NCI-H2227 treated with DMSO at 0.1 percent for 48 hours (cell line): ENCODE data around the gene TCL1B.
"Not testable (repeated sequence)": the region's sequence is repeated elsewhere in the genome, so short reads cannot be mapped to it uniquely, and the experiment has no call there.

ENCODE experiments used
- DNase-seq: peaks from one replicate; lab custom pipeline; 2025; lab: John Stamatoyannopoulos, UW

TCL1B gene

GRCh38 chr14:95685978-95686922 is at the start of gene TCL1B:
TCL1B (plus strand) TSS chr14:95686426; CDS start chr14:95686468, 42 bp downstream.
- no peak for DNase-seq

GRCh38 chr14:95644981-95645380 is 41.2 kb upstream of the TCL1B start:
- DNase-seq: no peak

DNA sequence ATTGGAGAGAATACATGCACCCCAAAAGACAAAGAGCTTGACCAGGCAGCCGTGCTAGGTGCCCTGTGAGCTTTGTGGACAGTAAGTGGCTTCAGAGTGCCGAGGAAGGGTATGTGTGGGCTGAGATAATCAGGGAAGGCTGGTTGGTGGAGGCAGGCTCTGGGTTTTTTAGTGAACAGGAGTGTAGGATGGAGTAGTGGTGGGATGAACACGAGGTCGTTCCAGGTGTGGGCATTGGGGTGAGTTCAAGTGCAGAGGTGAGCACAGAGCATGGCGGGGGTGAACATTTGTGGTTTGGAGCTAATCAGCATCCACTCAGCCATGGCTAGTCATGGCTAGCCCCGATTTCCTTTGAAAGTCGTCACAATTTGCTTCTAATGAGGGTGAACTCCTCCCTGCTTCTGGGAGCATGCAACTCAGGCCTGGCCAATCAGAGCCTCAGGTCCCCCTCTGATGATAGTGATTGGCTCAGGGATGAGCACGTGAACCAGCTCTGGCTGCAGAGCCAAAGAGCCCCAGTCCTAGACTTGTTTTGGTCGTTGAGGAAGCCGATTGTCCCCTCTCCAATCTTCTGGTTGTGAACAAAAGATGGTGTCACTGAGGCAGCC is 40.7 kb upstream of the TCL1B start:
- DNase-seq: no peak

GRCh38 chr14:95647926-95648325 is 38.3 kb upstream of the TCL1B start:
- DNase-seq: no peak

DNA sequence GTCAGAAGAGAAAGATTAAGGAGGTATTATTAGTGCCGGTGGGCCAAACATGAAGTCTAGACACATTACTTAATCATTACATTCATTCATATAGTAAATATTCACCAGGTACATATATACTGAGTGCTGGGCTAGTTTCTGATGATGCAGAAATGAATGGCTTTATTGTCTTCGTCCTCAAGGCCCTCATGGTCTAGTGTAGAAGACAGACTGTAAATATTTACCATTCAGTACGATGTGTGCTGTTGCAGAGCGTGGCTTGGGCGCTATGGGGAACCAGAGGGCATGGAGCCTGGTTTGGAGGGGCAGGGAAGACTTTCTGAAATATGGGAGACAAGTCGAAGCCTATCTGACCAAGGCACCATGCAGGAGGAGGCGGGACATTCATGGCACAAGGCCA is 37.0 kb upstream of the TCL1B start:
- no peak for DNase-seq

DNA sequence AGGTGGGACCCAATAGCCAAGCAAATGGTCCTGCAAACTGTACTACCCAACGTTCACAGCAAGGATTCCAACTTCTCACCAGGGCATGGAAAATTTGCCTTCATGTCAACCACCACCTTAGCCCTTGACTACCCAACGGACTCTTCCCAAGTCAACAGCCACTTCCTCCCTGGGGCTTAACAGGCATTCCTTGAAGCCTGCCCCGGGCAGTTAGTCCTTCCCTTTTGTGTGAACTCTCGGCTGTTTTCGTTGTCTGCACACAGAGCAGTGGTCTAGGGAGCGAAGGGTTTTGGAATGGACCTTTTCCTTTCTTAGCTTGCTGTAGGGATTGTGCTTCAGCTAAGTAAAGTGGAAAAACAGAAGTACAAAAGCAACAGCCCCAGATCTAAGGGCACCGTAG is 35.2 kb upstream of the TCL1B start:
- DNase-seq: no peak

- DNase-seq: no peak
These were observed 34.2 kb upstream of the TCL1B start for GRCh38 chr14:95651821-95652583.

GRCh38 chr14:95652690-95653089 is 33.5 kb upstream of the TCL1B start:
- DNase-seq: no peak

GRCh38 chr14:95655461-95655860 is 30.8 kb upstream of the TCL1B start:
- no peak for DNase-seq

DNA sequence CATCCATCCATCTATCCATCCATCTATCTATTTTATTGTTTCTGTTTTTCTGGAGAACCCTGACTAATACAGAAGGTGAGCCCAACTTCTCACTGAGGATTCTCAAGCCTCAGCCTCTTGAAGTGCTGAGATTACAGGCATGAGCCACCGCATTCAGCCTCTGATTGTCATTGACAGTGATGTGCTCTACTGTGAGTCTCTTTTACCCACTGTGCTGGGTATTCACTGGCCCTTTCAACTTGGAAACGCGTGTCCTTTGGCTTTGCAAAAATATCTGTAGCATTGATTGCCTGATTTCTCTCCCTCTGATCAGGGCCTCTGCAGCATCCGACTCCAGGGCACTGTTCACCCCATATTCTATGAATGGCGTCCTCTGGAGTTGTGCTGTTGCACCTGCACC is 29.6 kb upstream of the TCL1B start:
- DNase-seq: no peak

- DNase-seq: no peak
These were observed 28.8 kb upstream of the TCL1B start for GRCh38 chr14:95657454-95657853.

- DNase-seq: no peak
These were observed 26.8 kb upstream of the TCL1B start for GRCh38 chr14:95659293-95659989.

DNA sequence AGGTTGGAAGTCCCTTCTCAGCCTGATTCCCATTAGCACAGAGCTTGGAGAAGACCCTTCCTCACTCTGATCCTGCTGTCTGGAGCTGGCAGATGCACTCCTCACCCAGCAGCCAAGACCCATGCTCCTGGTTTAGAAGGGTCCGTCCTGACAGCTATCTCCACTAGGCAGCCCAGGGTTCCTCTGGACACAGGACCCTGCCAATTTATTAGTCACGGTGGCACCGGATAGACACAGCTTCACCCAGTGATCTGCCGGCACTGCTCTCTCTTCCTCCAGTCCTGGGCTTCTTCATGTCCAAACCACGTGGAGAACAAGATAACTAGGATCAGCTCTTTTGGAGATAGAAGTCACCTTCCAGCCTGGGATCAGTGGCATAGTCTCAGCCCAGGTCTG is 26.2 kb upstream of the TCL1B start:
- no peak for DNase-seq

DNA sequence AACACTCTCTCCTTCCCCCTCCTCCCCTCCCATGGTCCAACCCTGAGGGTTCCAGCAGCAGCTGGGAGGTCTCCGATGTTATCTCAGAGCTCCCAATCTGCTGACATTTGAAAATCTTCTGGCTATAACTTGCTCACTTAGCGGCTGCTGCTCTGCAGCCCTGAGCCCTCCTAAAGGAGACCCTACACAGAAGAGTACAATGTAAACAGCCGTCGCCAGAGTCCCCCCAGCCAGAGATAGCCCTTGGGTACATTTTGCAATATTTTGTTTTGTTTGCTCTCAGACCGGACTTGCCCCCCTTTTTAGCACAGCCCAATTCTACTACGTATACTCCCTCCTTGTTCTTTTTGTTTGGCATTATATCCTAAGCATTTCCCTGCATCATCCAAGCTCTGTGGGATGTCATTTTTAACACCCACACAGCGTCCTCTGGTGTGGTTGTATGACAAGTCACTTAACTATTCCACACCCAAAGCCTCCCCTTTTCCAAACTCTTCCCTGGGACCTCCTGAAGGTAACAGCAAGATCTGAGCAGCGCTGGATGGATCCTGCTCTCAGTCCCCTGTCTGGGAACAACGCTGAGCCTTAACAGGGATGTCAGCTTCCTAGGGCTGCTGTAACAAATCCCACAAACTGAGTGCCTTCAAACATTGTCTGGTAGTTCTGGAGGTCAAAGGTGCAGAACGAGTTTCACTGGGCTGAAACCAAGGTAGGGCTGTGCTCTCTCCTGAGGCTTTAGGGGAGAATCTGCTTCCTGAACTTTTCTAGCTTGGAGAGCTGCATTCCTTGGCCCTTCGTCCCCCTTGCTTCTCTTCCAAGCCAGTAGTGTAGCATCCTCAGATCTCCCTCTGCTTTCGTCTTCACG is 25.3 kb upstream of the TCL1B start:
- DNase-seq: no peak

DNA sequence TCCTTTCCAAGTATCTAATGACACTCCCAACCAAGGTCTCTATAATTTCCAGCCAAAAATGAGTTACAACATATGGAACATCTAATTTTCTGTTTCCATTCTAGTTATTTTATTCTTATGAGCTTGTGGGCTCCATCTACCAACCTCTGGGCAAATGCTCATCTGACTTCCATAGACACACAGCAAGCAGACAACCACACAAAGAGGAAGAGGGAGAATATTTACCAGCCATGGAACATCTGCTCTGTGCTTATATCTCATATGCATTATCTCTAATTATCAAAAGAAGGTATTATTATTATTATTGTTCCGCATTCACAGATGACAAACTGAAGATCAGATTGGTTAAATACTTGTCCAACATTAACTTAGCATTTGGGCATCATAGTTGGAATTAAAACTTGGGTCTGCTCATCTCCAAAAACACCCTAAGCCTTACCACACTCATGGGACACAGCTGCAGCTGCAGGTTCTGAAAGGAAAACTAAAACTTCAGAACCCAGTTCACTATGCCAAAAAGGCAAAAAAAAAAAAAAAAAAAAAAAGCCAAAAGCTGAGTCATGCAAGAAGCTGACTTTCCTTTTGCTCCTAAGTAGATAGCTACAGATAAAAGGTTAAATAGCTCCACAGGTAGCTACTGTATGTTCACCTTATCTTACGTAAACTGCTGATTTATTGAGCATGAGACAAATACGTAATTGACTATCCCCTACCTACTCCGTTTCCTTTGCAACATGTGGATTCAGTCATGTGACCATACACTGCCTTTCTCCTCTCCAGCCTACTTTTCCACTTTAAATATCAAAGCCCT is 23.6 kb upstream of the TCL1B start:
- DNase-seq: no peak

GRCh38 chr14:95663226-95663797 is 22.9 kb upstream of the TCL1B start:
- no peak for DNase-seq

- DNase-seq: no peak
These were observed 22.2 kb upstream of the TCL1B start for GRCh38 chr14:95664066-95664465.

DNA sequence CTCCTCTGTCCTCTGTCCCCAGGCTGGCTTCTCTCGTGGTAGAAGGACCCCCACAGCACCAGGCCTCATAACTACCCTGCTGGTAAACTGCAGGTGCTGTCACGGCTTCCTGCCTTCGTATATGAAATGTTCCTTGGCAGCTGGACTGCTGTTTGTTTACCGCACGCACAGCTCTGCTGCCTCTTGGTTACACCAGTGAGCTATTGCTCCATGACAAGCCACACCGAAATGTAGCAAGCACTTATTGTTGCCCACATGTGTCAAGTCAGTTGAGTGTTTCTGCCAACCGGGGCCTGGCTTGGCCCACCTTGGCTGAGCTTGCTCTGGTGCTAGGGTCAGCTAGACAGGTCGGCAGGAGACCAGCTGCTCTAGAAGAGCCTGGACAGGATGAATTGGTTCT is 21.7 kb upstream of the TCL1B start:
- DNase-seq: no peak

DNA sequence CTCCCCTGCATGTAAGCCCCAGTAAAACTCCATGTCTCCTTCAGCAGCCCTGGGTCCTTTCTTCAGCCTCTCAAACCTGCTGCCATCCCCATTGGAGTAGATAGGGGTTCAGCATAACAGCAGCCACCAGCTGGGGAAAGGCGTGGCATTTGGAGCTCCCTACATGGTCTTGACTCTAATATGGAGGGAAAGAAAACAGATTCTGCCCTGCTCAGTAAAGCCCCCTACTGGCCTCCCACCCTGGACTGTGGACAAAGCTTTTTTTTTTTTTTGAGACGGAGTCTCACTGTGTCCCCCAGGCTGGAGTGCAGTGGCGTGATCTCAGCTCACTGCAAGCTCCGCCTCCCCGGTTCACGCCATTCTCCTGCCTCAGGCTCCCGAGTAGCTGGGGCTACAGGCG is 20.7 kb upstream of the TCL1B start:
- not testable (repeated sequence) for DNase-seq

DNA sequence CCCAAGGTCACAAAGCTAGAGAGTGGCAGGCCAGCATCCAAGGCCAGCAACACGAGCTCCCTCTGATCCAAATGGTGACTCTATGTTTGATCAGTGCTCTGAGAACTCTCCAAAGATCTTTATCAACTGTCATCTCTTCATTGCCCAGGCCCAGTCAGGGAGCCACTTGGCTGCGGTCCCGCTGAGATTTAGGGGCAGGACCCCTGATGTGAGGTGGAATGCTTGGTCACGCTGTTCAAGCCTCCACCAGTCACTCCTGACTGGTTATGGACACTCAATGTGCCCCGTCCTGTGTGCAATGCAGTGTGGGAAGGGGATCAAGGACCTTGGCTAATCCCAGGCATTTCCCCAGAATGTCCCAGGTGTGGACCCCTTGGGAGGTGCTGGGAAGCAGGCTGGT is 19.8 kb upstream of the TCL1B start:
- no peak for DNase-seq
